OCI-LY1 (cell line): ENCODE results near the gene B3GAT2.
A peak's percentile ranks its signal among the peaks of the same experiment; 100 is the strongest.

Source experiments
- H2AFZ ChIP-seq: fragments of 200-600 bp; sonication (generic), shearing (Covaris generic); 2 replicates; pipeline ENCODE4 v1.6.0; 2014; ENCODE audit warnings: antibody characterized with exemption, mild to moderate bottlenecking, low read length
- H3F3A ChIP-seq: fragments of 200-600 bp; sonication (generic), shearing (Covaris generic); 2 replicates; pipeline ENCODE4 v1.6.0; 2014; ENCODE audit warnings: mild to moderate bottlenecking, antibody characterized with exemption, low read length, moderate library complexity; ENCODE audit not compliant: insufficient read depth
- H3K27ac ChIP-seq: fragments of 200-600 bp; sonication (generic); 2 replicates; pipeline ENCODE4 v1.5.1; 2014; ENCODE audit warnings: low read length, mixed run types, mild to moderate bottlenecking, low read depth; ENCODE audit not compliant: poor library complexity, severe bottlenecking
- H3K27me3 ChIP-seq: fragments of 200-600 bp; sonication (generic); 2 replicates; pipeline ENCODE4 v1.6.0; 2014; ENCODE audit warnings: antibody characterized with exemption, mild to moderate bottlenecking, low read length, moderate library complexity; ENCODE audit not compliant: insufficient read depth
- H3K36me3 ChIP-seq: fragments of 200-600 bp; sonication (generic); 2 replicates; pipeline ENCODE4 v1.6.1; 2014; ENCODE audit warnings: mild to moderate bottlenecking, antibody characterized with exemption, low read length, moderate library complexity, mixed read lengths; ENCODE audit not compliant: insufficient read depth
- H3K4me1 ChIP-seq: fragments of 200-600 bp; sonication (generic); 2 replicates; pipeline ENCODE4 v1.5.1; 2014; ENCODE audit warnings: mild to moderate bottlenecking, low read length, moderate library complexity; ENCODE audit not compliant: insufficient read depth, severe bottlenecking
- H3K4me2 ChIP-seq: fragments of 200-600 bp; sonication (generic), shearing (Covaris generic); 2 replicates; pipeline ENCODE4 v1.6.1; 2014; ENCODE audit warnings: low read length
- H3K4me3 ChIP-seq: fragments of 200-600 bp; sonication (generic); 2 replicates; pipeline ENCODE4 v1.5.1; 2014; ENCODE audit warnings: low read length, low read depth, mild to moderate bottlenecking, mixed read lengths; ENCODE audit not compliant: poor library complexity, severe bottlenecking
- H3K79me2 ChIP-seq: fragments of 200-600 bp; shearing (Covaris generic); 2 replicates; pipeline ENCODE4 v1.6.1; 2016; ENCODE audit warnings: mixed run types, low read length, mixed read lengths; ENCODE audit not compliant: insufficient read depth
- H3K9ac ChIP-seq: fragments of 200-600 bp; sonication (generic), shearing (Covaris generic); 2 replicates; pipeline ENCODE4 v1.6.1; 2014; ENCODE audit warnings: mild to moderate bottlenecking, low read length, mixed read lengths
- H3K9me2 ChIP-seq: fragments of 200-600 bp; sonication (generic), shearing (Covaris generic); 2 replicates; pipeline ENCODE4 v1.6.1; 2014; ENCODE audit warnings: low read depth, mild to moderate bottlenecking, low read length, mixed read lengths
- H3K9me3 ChIP-seq: fragments of 200-600 bp; shearing (Covaris generic); 2 replicates; pipeline ENCODE4 v1.6.1; 2014; ENCODE audit warnings: low read length, mixed read lengths
- H4K20me1 ChIP-seq: fragments of 200-600 bp; sonication (generic), shearing (Covaris generic); 2 replicates; pipeline ENCODE4 v1.6.0; 2016; ENCODE audit warnings: mild to moderate bottlenecking, low read length; ENCODE audit not compliant: insufficient read depth
- CTCF ChIP-seq: fragments of 200-600 bp; sonication (generic), shearing (Covaris generic); IDR thresholded peaks from 2 replicates; pipeline ENCODE4 v1.5.1; 2017; ENCODE audit warnings: mild to moderate bottlenecking, antibody characterized with exemption, low read length, moderate library complexity, mixed read lengths
- EZH2 ChIP-seq: fragments of 200-600 bp; sonication (generic), shearing (Covaris generic); IDR thresholded peaks from 2 replicates; pipeline ENCODE4 v1.8.0; 2017; ENCODE audit warnings: borderline replicate concordance, mixed run types, mild to moderate bottlenecking, antibody characterized with exemption, low read length, moderate library complexity, mixed read lengths

The B3GAT2 gene

GRCh38 chr6:70903665-70904452, 53.0 kb downstream of the B3GAT2 start:
- Histone ChIP-seq H3K36me3 (no peaks in the 10 kb centered on the region), H3K27ac (no peak overlapping the region), H3K4me1 (no peaks in the 10 kb centered on the region), H2AFZ (no peak overlapping the region), H3K9me3 (no peaks in the 10 kb centered on the region), H3K9me2 (no peaks in the 10 kb centered on the region), H3K4me2 (no peak overlapping the region), H4K20me1 (no peaks in the 10 kb centered on the region), H3K79me2 (no peaks in the 10 kb centered on the region), H3F3A (no peaks in the 10 kb centered on the region), H3K9ac (no peak overlapping the region), H3K4me3 (no peak overlapping the region), H3K27me3 (no peaks in the 10 kb centered on the region)
- TF ChIP-seq EZH2 (no peak), CTCF (no peak)

GRCh38 chr6:70901324-70901723, 55.5 kb downstream of the B3GAT2 start:
- Histone ChIP-seq H3K4me1 (no peaks in the 10 kb centered on the region), H3K27ac (no peak overlapping the region), H4K20me1 (no peaks in the 10 kb centered on the region), H3K9me3 (no peaks in the 10 kb centered on the region), H3K9ac (no peak overlapping the region), H3F3A (no peaks in the 10 kb centered on the region), H2AFZ (no peak overlapping the region), H3K79me2 (no peaks in the 10 kb centered on the region), H3K4me3 (no peak overlapping the region), H3K4me2 (no peak overlapping the region), H3K36me3 (no peaks in the 10 kb centered on the region), H3K9me2 (no peaks in the 10 kb centered on the region), H3K27me3 (no peaks in the 10 kb centered on the region)
- TF ChIP-seq EZH2 (no peak), CTCF (peak; percentile 17; the same call in 1 of the 2 replicates)

- no peaks in the 10 kb centered on the region for H3K9me2 ChIP-seq
- H4K20me1 ChIP-seq: no peaks in the 10 kb centered on the region
- no peak overlapping the region for H3K4me2 ChIP-seq
- H3K4me1 ChIP-seq: no peaks in the 10 kb centered on the region
- H3F3A ChIP-seq: no peaks in the 10 kb centered on the region
- no peaks in the 10 kb centered on the region for H3K9me3 ChIP-seq
- no peaks in the 10 kb centered on the region for H3K36me3 ChIP-seq
- TF ChIP-seq CTCF: no peak
- TF ChIP-seq EZH2: no peak
- H3K27ac ChIP-seq: no peak overlapping the region
- no peak overlapping the region for H2AFZ ChIP-seq
- no peaks in the 10 kb centered on the region for H3K79me2 ChIP-seq
- H3K4me3 ChIP-seq: no peak overlapping the region
- no peaks in the 10 kb centered on the region for H3K27me3 ChIP-seq
- no peak overlapping the region for H3K9ac ChIP-seq
Observed at GRCh38 chr6:70900047-70900446, 56.8 kb downstream of the B3GAT2 start.
